ENCODE measurements around the gene MCM8.

Gene MCM8

DNA sequence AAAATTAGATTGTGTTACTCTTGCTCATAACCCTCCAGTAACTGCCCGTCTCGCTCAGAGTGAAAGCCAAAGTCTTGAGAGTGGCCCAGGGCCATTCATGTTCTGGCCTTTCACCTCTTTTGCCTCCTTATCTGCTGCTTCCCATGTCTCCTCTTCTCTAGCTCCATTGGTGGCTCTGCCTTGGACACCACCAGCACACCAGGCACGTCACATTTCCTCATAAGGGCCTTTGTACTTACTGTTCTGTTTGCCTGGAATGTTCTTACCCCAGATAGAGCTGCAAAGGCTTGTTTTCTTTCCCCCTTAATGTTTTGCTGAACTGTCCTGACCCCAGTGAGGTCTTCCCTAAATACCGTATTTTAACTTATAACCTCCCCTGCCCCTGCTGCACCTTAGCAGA lies 29.3 kb downstream of the MCM8 start:
- TF ChIP-seq, protein P1, sequence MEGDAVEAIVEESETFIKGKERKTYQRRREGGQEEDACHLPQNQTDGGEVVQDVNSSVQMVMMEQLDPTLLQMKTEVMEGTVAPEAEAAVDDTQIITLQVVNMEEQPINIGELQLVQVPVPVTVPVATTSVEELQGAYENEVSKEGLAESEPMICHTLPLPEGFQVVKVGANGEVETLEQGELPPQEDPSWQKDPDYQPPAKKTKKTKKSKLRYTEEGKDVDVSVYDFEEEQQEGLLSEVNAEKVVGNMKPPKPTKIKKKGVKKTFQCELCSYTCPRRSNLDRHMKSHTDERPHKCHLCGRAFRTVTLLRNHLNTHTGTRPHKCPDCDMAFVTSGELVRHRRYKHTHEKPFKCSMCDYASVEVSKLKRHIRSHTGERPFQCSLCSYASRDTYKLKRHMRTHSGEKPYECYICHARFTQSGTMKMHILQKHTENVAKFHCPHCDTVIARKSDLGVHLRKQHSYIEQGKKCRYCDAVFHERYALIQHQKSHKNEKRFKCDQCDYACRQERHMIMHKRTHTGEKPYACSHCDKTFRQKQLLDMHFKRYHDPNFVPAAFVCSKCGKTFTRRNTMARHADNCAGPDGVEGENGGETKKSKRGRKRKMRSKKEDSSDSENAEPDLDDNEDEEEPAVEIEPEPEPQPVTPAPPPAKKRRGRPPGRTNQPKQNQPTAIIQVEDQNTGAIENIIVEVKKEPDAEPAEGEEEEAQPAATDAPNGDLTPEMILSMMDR (IDR thresholded peaks at IDR 0.05; ENCODE audit: low read depth, low read length) = no peak
- no peak overlapping the region for H3K4me3 ChIP-seq (ENCODE audit: low read depth, low read length)

DNA sequence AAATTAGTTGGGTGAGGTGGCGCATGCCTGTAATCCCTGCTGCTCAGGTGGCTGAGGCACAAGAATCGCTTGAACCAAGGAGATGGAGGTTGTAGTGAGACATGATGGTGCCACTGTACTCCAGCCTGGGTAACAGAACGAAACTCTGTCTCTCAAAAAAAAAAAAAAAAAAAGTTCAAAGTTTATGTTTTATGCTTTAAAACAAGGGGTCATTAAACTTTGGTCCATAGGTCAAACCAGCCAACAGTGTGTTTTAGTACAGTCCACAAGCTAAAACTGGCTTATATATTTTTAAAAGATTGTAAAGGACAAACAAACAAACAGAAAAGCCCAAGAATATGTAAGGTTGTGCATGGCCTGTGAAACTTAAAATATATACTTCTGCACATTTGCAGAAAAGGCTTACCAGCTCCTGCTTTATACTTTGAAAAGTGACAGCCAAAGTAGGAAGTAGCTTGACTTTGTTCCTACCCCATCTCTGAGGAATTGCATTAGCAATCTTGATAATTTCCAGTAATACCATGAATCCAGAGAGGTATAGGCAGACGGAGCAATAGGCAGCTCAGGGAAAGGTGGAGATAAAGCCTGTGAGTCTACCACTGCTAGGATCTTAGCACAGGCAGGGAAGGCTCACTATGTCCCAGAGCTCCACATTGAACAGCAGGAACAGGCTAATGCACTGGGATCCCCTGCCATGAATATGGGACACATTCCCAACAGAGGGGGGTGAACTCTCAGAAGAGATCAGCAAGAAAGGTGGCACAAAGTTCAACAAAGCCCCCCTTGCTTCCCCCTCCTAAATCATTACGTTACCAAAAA lies 30.5 kb downstream of the MCM8 start:
- no peak overlapping the region for H3K4me3 ChIP-seq (ENCODE audit: low read depth, low read length)

DNA sequence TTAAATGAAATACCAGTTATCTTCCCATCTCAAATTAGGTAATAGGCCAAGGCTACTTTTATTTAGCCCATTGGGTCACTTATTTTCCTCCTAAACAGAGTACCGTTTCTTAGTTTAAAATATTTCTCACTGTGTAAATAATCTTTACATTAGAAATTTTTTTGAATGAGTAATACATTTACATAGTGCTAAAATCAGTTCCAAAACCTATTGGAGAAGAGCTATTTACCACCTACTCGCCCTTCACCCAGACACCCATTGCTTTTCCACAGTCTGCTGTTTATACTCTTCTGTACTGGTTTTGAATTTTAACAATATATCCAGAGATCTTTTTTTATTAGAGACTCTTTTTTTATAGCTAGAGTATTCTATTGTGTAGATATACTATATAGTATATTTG lies 36.9 kb downstream of the MCM8 start:
- TF ChIP-seq, protein P1 (IDR thresholded peaks at IDR 0.05; ENCODE audit: low read depth, low read length) = no peak
- no peak overlapping the region for H3K4me3 ChIP-seq (ENCODE audit: low read depth, low read length)

More for the DNA sequence above, 30.5 kb downstream of the MCM8 start:
- TF ChIP-seq, protein P1 (IDR thresholded peaks at IDR 0.05; ENCODE audit: low read depth, low read length) = no peak

DNA sequence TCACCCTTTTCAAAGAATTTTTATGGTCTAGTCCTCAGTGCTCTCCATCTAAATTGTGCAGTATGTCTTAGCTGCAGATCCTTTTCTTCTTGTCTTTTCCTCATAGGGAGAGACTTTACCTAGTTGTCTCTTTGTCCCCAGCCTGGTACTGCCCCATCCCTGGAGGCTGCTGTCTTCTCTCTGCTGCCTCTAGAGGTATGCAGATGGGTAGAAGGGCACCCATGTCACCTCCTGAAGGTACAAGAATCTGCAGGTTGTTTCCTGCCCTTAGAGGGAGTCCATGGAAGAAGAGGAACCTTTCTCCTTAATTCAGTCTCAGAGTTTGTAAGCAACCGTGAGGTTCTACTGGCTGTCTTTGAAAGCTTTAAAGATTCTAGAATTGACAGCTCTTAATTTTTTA lies 39.1 kb downstream of the MCM8 start:
- H3K4me3 ChIP-seq (ENCODE audit: low read depth, low read length) = no peak overlapping the region
- TF ChIP-seq, protein P1 (IDR thresholded peaks at IDR 0.05; ENCODE audit: low read depth, low read length) = no peak

DNA sequence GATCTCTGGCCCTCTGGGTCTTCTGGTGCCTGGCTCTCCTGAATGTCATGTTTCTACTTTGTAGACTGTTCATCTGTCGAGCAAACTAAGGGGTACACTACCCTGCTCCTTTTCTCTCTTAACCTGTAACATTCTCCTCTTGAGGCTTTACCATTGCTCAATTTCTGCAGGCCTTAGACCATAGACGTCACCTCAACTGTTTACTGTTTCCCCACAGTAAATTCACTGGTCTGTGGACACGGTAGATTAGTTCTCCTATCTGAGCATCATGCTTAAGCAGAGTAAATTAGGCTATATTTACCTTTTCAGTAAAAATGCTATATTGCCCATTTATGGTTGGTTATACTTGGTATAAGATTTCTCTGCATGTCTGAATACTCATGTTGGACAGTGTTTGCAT lies 40.5 kb downstream of the MCM8 start:
- H3K4me3 ChIP-seq (ENCODE audit: low read depth, low read length) = no peak overlapping the region
- TF ChIP-seq, protein P1 (IDR thresholded peaks at IDR 0.05; ENCODE audit: low read depth, low read length) = no peak

DNA sequence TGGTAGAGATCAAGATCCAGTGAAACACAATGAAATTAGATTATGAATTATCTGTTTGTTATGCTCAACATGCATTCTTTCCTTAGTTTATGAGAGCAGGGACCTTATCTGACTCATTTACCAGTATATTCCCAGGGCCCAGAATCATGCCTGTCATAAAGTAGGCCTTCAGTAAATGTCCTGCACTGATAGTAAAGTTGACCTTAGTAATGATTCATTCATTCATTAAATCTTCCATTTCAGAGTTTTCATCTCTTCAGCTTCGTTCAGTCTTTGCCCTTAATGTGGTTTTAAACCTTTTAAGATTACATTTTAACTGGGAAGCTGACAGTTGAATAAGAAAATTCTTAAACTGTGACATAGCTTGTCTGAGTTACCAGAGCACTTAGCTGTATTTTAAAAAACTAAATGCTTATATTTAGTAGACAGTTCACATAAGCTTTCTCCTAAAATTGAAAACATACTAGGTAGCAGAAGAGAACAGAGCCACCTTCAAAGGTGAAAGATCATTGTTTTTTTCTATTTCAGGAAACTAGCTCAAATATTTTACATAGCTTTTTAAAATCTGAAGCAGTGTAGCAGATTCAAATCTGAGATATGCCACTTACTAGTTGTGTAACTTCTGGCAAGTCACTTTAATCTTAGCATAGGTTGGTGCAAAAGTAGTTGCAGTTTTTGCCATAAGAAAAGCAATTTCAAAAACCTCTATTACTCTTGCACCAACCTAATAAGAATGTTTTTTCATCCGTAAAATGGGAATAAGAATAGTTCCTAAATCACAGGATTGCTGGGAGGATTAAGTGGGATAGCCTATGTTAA lies 41.4 kb downstream of the MCM8 start:
- H3K4me3 ChIP-seq (ENCODE audit: low read depth, low read length) = no peak overlapping the region
- TF ChIP-seq, protein P1 (IDR thresholded peaks at IDR 0.05; ENCODE audit: low read depth, low read length) = no peak

DNA sequence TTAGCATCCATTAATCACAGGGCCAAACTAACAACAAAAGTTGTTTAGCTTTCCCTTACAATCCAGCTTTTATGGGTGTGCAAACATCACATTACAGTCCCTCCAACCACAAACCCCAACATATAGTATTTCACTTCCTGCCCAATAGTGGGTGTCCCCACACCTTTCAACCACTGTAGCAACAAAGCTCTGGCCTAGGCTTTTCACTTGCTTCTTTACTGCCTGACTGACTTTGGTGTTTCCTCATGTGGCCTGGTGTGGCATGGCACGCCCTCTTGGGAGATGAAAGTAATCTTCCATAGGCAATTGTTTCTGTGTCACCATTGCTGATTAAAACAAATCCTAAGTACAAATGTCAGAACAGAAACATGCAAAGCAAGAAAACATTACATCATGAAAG lies 46.3 kb downstream of the MCM8 start:
- H3K4me3 ChIP-seq (ENCODE audit: low read depth, low read length) = no peak overlapping the region
- TF ChIP-seq, protein P1 (IDR thresholded peaks at IDR 0.05; ENCODE audit: low read depth, low read length) = no peak

All from WI38 (cell line).